H7 (cell line): ENCODE results near the gene SS18L1. TPM values are rescaled to one million over a fixed set of nuclear protein-coding genes. Genes with fewer than 3 reads are reported as not detected.

ENCODE experiments used
- DNase-seq: peaks from one replicate; pipeline ENCODE4 v3.0.0; 2012
- H3K27me3 ChIP-seq: 2 replicates; pipeline ENCODE4 v1.6.0; 2011; ENCODE audit warnings: mild to moderate bottlenecking, low read length; ENCODE audit not compliant: control insufficient read depth, insufficient read depth
- H3K36me3 ChIP-seq: replicated peaks from 2 replicates; pipeline ENCODE4 v1.5.1; 2011; ENCODE audit warnings: low read length; ENCODE audit not compliant: control insufficient read depth, insufficient read depth
- H3K4me3 ChIP-seq: 2 replicates; pipeline ENCODE4 v1.5.1; 2011; ENCODE audit warnings: low read depth, mild to moderate bottlenecking, control low read depth, low read length, moderate library complexity; ENCODE audit not compliant: insufficient read depth
- total RNA-seq: library from RNA; depleted of rRNA; stranded (reverse); fragments of >200 nt; shearing (Covaris generic); gene quantifications from 2 replicates; pipeline ENCODE4 v1.2.3, GENCODE V29; 2014

Gene SS18L1
- total RNA-seq, 1 experiment from 2014 or later, result 15.1 TPM

GRCh38 chr20:62116558-62117361 lies 26.8 kb upstream of the SS18L1 start:
- Histone ChIP-seq H3K27me3 (no peaks in the 10 kb centered on the region), H3K36me3 (no peaks in the 10 kb centered on the region), H3K4me3 (no peak overlapping the region)
- DNase-seq, result no peak

GRCh38 chr20:62117362-62117646 lies 26.3 kb upstream of the SS18L1 start:
- H3K4me3 ChIP-seq, result no peak overlapping the region
- DNase-seq, result no peak
- H3K27me3 ChIP-seq, result no peaks in the 10 kb centered on the region
- H3K36me3 ChIP-seq, result no peaks in the 10 kb centered on the region

GRCh38 chr20:62117658-62118057 lies 25.9 kb upstream of the SS18L1 start:
- H3K27me3 ChIP-seq, result no peaks in the 10 kb centered on the region
- H3K4me3 ChIP-seq, result no peak overlapping the region
- no peaks in the 10 kb centered on the region for H3K36me3 ChIP-seq
- DNase-seq, result no peak

GRCh38 chr20:62118113-62119043 lies 25.2 kb upstream of the SS18L1 start:
- no peaks in the 10 kb centered on the region for H3K36me3 ChIP-seq
- H3K27me3 ChIP-seq, result no peaks in the 10 kb centered on the region
- DNase-seq, result no peak
- no peak overlapping the region for H3K4me3 ChIP-seq

GRCh38 chr20:62119115-62119514 lies 24.5 kb upstream of the SS18L1 start:
- H3K27me3 ChIP-seq, result no peaks in the 10 kb centered on the region
- no peak for DNase-seq
- no peak overlapping the region for H3K4me3 ChIP-seq
- peaks cover under 1% of the 10 kb centered on the region for H3K36me3 ChIP-seq

- Histone ChIP-seq H3K36me3 (peaks cover 7% of the 10 kb centered on the region), H3K27me3 (no peaks in the 10 kb centered on the region), H3K4me3 (no peak overlapping the region)
- no peak for DNase-seq
Measured at GRCh38 chr20:62119591-62120364, 23.8 kb upstream of the SS18L1 start.

GRCh38 chr20:62120365-62120762 lies 23.2 kb upstream of the SS18L1 start:
- no peak for DNase-seq
- Histone ChIP-seq H3K27me3 (no peaks in the 10 kb centered on the region), H3K4me3 (no peak overlapping the region), H3K36me3 (peaks cover 11% of the 10 kb centered on the region)

GRCh38 chr20:62120990-62121775 lies 22.4 kb upstream of the SS18L1 start:
- Histone ChIP-seq H3K4me3 (peak overlapping the region; percentile 56), H3K27me3 (no peaks in the 10 kb centered on the region), H3K36me3 (peaks cover 17% of the 10 kb centered on the region)
- no peak for DNase-seq

GRCh38 chr20:62121776-62122653 lies 21.6 kb upstream of the SS18L1 start, which contains the start of gene LSM14B:
Gene LSM14B (plus strand): TSS chr20:62122475. CDS start chr20:62122667, 192 bp downstream.
- DNase-seq, result peak; percentile 100
- H3K36me3 ChIP-seq, result peaks cover 23% of the 10 kb centered on the region
- H3K27me3 ChIP-seq, result no peaks in the 10 kb centered on the region
- H3K4me3 ChIP-seq, result peak within 1 kb of the TSS; percentile 86

- Histone ChIP-seq H3K27me3 (no peaks in the 10 kb centered on the region), H3K4me3 (peak overlapping the region; percentile 86), H3K36me3 (peaks cover 32% of the 10 kb centered on the region)
- DNase-seq, result peak; percentile 86
Measured at GRCh38 chr20:62122654-62123449, 20.7 kb upstream of the SS18L1 start.

GRCh38 chr20:62123450-62124118 lies 20.0 kb upstream of the SS18L1 start:
- Histone ChIP-seq H3K27me3 (no peaks in the 10 kb centered on the region), H3K4me3 (peak overlapping the region; percentile 86), H3K36me3 (peaks cover 36% of the 10 kb centered on the region)
- DNase-seq, result no peak

GRCh38 chr20:62126141-62126540 lies 17.4 kb upstream of the SS18L1 start:
- no peak for DNase-seq
- H3K36me3 ChIP-seq, result peaks cover 58% of the 10 kb centered on the region
- H3K4me3 ChIP-seq, result no peak overlapping the region
- no peaks in the 10 kb centered on the region for H3K27me3 ChIP-seq
